Astrocyte (in vitro differentiated cells and primary cell): ENCODE data around the gene ELAVL3. TPM values are rescaled to one million over a fixed set of nuclear protein-coding genes. Genes with fewer than 3 reads are reported as not detected.

Source experiments
- DNase-seq: peaks from one replicate; pipeline ENCODE4 v3.0.0-alpha.2; 2010; ENCODE audit warnings: low read depth
- FAIRE-seq: peaks from 2 replicates; lab custom pipeline; 2011; peaks lifted over from hg19 to GRCh38; lab: Jason Lieb, UNC
- H2AFZ ChIP-seq: 2 replicates; pipeline ENCODE4 v1.6.0; 2012; ENCODE audit warnings: low read depth, low read length, inconsistent platforms
- H3K27ac ChIP-seq: 2 replicates; pipeline ENCODE4 v1.5.1; 2011; ENCODE audit warnings: low read depth, low read length, inconsistent platforms
- H3K27me3 ChIP-seq: 2 replicates; pipeline ENCODE4 v1.6.0; 2011; ENCODE audit warnings: low read length, inconsistent platforms; ENCODE audit not compliant: insufficient read depth
- H3K36me3 ChIP-seq: 2 replicates; pipeline ENCODE4 v1.5.1; 2011; ENCODE audit warnings: low read length, inconsistent platforms; ENCODE audit not compliant: insufficient read depth
- H3K4me1 ChIP-seq: 2 replicates; pipeline ENCODE4 v1.5.1; 2011; ENCODE audit warnings: low read length, inconsistent platforms; ENCODE audit not compliant: insufficient read depth
- H3K4me2 ChIP-seq: 2 replicates; pipeline ENCODE4 v1.6.0; 2012; ENCODE audit warnings: low read length, inconsistent platforms
- H3K4me3 ChIP-seq: 2 replicates; pipeline ENCODE4 v1.5.1; 2011; ENCODE audit warnings: low read depth, mild to moderate bottlenecking, low read length, inconsistent platforms; ENCODE audit not compliant: insufficient read depth
- H3K79me2 ChIP-seq: 2 replicates; pipeline ENCODE4 v1.6.0; 2012; ENCODE audit warnings: mild to moderate bottlenecking, low read length, inconsistent platforms; ENCODE audit not compliant: insufficient read depth
- H3K9ac ChIP-seq: 2 replicates; pipeline ENCODE4 v1.6.0; 2012; ENCODE audit warnings: mild to moderate bottlenecking, low read length, inconsistent platforms
- H3K9me3 ChIP-seq: 2 replicates; pipeline ENCODE4 v1.5.1; 2012; ENCODE audit warnings: low read depth, mild to moderate bottlenecking, low read length, inconsistent platforms; ENCODE audit not compliant: insufficient read depth
- H4K20me1 ChIP-seq: 2 replicates; pipeline ENCODE4 v1.6.0; 2012; ENCODE audit warnings: low read length, inconsistent platforms; ENCODE audit not compliant: insufficient read depth
- H3K27ac Mint-ChIP-seq: one replicate; pipeline ENCODE4 v1.8.0; 2021; ENCODE audit warnings: mild to moderate bottlenecking, mixed read lengths; ENCODE audit not compliant: unreplicated experiment
- H3K27me3 Mint-ChIP-seq: one replicate; pipeline ENCODE4 v1.8.0; 2021; ENCODE audit warnings: low read depth, mixed read lengths; ENCODE audit not compliant: unreplicated experiment
- H3K36me3 Mint-ChIP-seq: one replicate; pipeline ENCODE4 v1.8.0; 2021; ENCODE audit warnings: low read depth, mixed read lengths; ENCODE audit not compliant: unreplicated experiment
- H3K4me1 Mint-ChIP-seq: one replicate; pipeline ENCODE4 v1.8.0; 2021; ENCODE audit warnings: low read depth, mixed read lengths; ENCODE audit not compliant: unreplicated experiment
- H3K4me3 Mint-ChIP-seq: one replicate; pipeline ENCODE4 v1.8.0; 2021; ENCODE audit warnings: mild to moderate bottlenecking, moderate library complexity, mixed read lengths; ENCODE audit not compliant: unreplicated experiment
- H3K9me3 Mint-ChIP-seq: one replicate; pipeline ENCODE4 v1.8.0; 2021; ENCODE audit warnings: mild to moderate bottlenecking, mixed read lengths; ENCODE audit not compliant: unreplicated experiment
- CTCF ChIP-seq: IDR thresholded peaks from 2 replicates; pipeline ENCODE4 v1.5.1; 2011; ENCODE audit warnings: low read depth, mild to moderate bottlenecking, inconsistent platforms, low read length, moderate library complexity; ENCODE audit not compliant: insufficient read depth
- EZH2 ChIP-seq: IDR thresholded peaks from 2 replicates; pipeline ENCODE4 v1.6.1; 2012; ENCODE audit warnings: mild to moderate bottlenecking, low read length, inconsistent platforms; ENCODE audit not compliant: insufficient read depth
- total RNA-seq: library from RNA; stranded (reverse); gene quantifications from 2 replicates; pipeline ENCODE4 v1.2.1, GENCODE V29; 2021

ELAVL3 gene
- total RNA-seq, 1 donor from 2014 or later = not detected

GRCh38 chr19:11510444-11510843 is 29.6 kb upstream of the ELAVL3 start:
- no peaks in the 10 kb centered on the region for H3K9me3 ChIP-seq
- Mint-ChIP-seq H3K36me3 (peaks cover 8% of the 10 kb centered on the region), H3K27ac (no peak overlapping the region), H3K4me1 (no peaks in the 10 kb centered on the region), H3K4me3 (no peak overlapping the region), H3K27me3 (no peaks in the 10 kb centered on the region), H3K9me3 (no peaks in the 10 kb centered on the region)
- H3K9ac ChIP-seq = no peak overlapping the region
- H3K27ac ChIP-seq = no peak overlapping the region
- H3K4me3 ChIP-seq = no peak overlapping the region
- FAIRE-seq (no peak), DNase-seq (no peak)
- no peak overlapping the region for H3K4me2 ChIP-seq
- no peaks in the 10 kb centered on the region for H4K20me1 ChIP-seq
- H3K36me3 ChIP-seq = no peaks in the 10 kb centered on the region
- peaks cover 6% of the 10 kb centered on the region for H3K4me1 ChIP-seq
- H2AFZ ChIP-seq = no peak overlapping the region
- no peaks in the 10 kb centered on the region for H3K27me3 ChIP-seq
- TF ChIP-seq CTCF (no peak), EZH2 (no peak)
- no peaks in the 10 kb centered on the region for H3K79me2 ChIP-seq

- Histone ChIP-seq H3K27ac (no peak overlapping the region), H3K4me2 (no peak overlapping the region), H3K9ac (no peak overlapping the region), H3K9me3 (no peaks in the 10 kb centered on the region), H4K20me1 (no peaks in the 10 kb centered on the region), H3K4me1 (peaks cover 6% of the 10 kb centered on the region), H3K79me2 (no peaks in the 10 kb centered on the region), H3K27me3 (no peaks in the 10 kb centered on the region), H3K36me3 (no peaks in the 10 kb centered on the region), H3K4me3 (no peak overlapping the region), H2AFZ (no peak overlapping the region)
- H3K27me3 Mint-ChIP-seq = no peaks in the 10 kb centered on the region
- DNase-seq (no peak), FAIRE-seq (no peak)
- peaks cover 5% of the 10 kb centered on the region for H3K36me3 Mint-ChIP-seq
- no peaks in the 10 kb centered on the region for H3K9me3 Mint-ChIP-seq
- H3K27ac Mint-ChIP-seq = peak overlapping the region; percentile 84
- H3K4me1 Mint-ChIP-seq = no peaks in the 10 kb centered on the region
- TF ChIP-seq CTCF (no peak), EZH2 (no peak)
- no peak overlapping the region for H3K4me3 Mint-ChIP-seq
Measured at GRCh38 chr19:11507370-11508078, 26.7 kb upstream of the ELAVL3 start.

GRCh38 chr19:11506967-11507366 is 26.1 kb upstream of the ELAVL3 start:
- Histone ChIP-seq H2AFZ (no peak overlapping the region), H3K9ac (no peak overlapping the region), H3K36me3 (no peaks in the 10 kb centered on the region), H3K79me2 (no peaks in the 10 kb centered on the region), H3K27ac (no peak overlapping the region), H3K4me1 (peaks cover 6% of the 10 kb centered on the region), H3K9me3 (no peaks in the 10 kb centered on the region), H3K27me3 (no peaks in the 10 kb centered on the region), H3K4me3 (no peak overlapping the region), H3K4me2 (no peak overlapping the region), H4K20me1 (no peaks in the 10 kb centered on the region)
- Mint-ChIP-seq H3K4me1 (no peaks in the 10 kb centered on the region), H3K27me3 (no peaks in the 10 kb centered on the region), H3K27ac (peak overlapping the region; percentile 84), H3K4me3 (peak overlapping the region; percentile 82), H3K36me3 (peaks cover 2% of the 10 kb centered on the region), H3K9me3 (no peaks in the 10 kb centered on the region)
- TF ChIP-seq EZH2 = no peak
- no peak for TF ChIP-seq CTCF
- DNase-seq (no peak), FAIRE-seq (no peak)
